Measurements from ENCODE around the gene SS18L1. TPM values are rescaled to one million over a fixed set of nuclear protein-coding genes. Genes with fewer than 3 reads are reported as not detected.

SS18L1 gene
- total RNA-seq, 1 experiment from 2014 or later, result 34.7 TPM

DNA sequence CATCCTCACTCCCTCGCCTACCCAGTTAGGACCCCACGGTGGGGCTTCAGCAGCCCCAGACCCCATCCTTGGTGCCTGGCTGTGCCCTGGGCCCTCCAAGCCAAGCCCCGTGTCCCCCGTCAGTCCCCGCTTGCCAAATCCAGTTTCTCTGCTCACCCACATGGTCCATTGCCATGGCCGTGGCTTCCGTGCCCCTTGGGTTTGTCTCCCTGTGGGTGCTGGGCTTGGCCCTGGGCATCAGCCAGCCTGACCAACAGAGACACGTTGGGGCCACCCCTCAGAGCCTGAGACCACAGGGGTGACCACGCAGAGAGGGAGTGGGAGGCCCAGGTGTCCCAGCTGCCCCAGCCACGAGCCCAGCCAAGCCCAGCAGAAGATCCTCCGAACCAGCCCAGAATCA, 7.7 kb downstream of the SS18L1 start:
- intact Hi-C loops (cut with micrococcal nuclease; ENCODE audit: unreplicated experiment), result no loop called here
- Histone ChIP-seq H3K9me3 (ENCODE audit: low read depth, low read length, poor library complexity, severe bottlenecking) (no peaks in the 10 kb centered on the region), H3K4me1 (ENCODE audit: insufficient read depth, low read length, poor library complexity, severe bottlenecking) (no peaks in the 10 kb centered on the region), H3K27me3 (replicated peaks; ENCODE audit: insufficient read depth, low read depth, low read length, poor library complexity) (no peaks in the 10 kb centered on the region), H3K36me3 (ENCODE audit: insufficient read depth, low read length, poor library complexity, severe bottlenecking) (peaks cover 9% of the 10 kb centered on the region), H3K27ac (ENCODE audit: low read depth, low read length, poor library complexity, severe bottlenecking) (no peak overlapping the region), H3K4me3 (ENCODE audit: low read depth, low read length, poor library complexity, severe bottlenecking) (no peak overlapping the region)
- CTCF ChIA-PET, result no interaction called here
- BruUV-seq (replicated peaks), result no TSS peak
- no peak for TF ChIP-seq EZH2 (IDR thresholded peaks at IDR 0.05; ENCODE audit: borderline replicate concordance, low read depth, low read length, poor library complexity, severe bottlenecking)
- TF ChIP-seq, protein P1, sequence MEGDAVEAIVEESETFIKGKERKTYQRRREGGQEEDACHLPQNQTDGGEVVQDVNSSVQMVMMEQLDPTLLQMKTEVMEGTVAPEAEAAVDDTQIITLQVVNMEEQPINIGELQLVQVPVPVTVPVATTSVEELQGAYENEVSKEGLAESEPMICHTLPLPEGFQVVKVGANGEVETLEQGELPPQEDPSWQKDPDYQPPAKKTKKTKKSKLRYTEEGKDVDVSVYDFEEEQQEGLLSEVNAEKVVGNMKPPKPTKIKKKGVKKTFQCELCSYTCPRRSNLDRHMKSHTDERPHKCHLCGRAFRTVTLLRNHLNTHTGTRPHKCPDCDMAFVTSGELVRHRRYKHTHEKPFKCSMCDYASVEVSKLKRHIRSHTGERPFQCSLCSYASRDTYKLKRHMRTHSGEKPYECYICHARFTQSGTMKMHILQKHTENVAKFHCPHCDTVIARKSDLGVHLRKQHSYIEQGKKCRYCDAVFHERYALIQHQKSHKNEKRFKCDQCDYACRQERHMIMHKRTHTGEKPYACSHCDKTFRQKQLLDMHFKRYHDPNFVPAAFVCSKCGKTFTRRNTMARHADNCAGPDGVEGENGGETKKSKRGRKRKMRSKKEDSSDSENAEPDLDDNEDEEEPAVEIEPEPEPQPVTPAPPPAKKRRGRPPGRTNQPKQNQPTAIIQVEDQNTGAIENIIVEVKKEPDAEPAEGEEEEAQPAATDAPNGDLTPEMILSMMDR (conservative IDR thresholded peaks at IDR 0.05; ENCODE audit: low read depth, low read length), result no peak
- DNase-seq (ENCODE audit: low spot score), result no peak
- POLR2A ChIA-PET (ENCODE audit: low non-redundant PET), result no interaction called here

DNA sequence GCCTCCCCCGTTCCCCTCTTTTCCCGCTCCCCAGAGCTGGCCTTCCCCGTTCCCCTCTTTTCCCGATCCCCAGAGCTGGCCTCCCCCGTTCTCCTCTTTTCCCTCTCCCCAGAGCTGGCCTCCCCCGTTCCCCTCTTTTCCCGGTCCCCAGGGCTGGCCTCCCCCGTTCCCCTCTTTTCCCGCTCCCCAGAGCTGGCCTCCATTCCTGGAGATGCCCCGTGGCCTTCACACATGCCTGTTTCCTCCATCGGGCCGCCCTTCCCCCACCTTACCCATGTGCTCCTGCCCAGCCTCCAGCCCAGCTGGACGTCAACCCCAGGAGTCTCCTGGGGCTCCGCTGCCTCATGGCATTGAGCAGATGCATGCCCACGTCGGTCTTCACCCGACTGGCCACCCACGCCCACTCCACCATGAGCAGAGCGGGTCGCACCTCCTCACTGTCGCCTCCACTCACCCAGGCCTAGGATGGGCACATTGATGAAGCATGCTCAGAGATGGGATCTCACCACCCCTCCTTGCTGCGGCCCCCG, 8.3 kb downstream of the SS18L1 start:
- Histone ChIP-seq H3K4me3 (ENCODE audit: low read depth, low read length, poor library complexity, severe bottlenecking) (no peak overlapping the region), H3K9me3 (ENCODE audit: low read depth, low read length, poor library complexity, severe bottlenecking) (no peaks in the 10 kb centered on the region), H3K27ac (ENCODE audit: low read depth, low read length, poor library complexity, severe bottlenecking) (no peak overlapping the region), H3K27me3 (replicated peaks; ENCODE audit: insufficient read depth, low read depth, low read length, poor library complexity) (no peaks in the 10 kb centered on the region), H3K4me1 (ENCODE audit: insufficient read depth, low read length, poor library complexity, severe bottlenecking) (no peaks in the 10 kb centered on the region), H3K36me3 (ENCODE audit: insufficient read depth, low read length, poor library complexity, severe bottlenecking) (peaks cover 9% of the 10 kb centered on the region)
- no peak for TF ChIP-seq EZH2 (IDR thresholded peaks at IDR 0.05; ENCODE audit: borderline replicate concordance, low read depth, low read length, poor library complexity, severe bottlenecking)
- TF ChIP-seq, protein P1 (conservative IDR thresholded peaks at IDR 0.05; ENCODE audit: low read depth, low read length), result no peak
- ChIA-PET CTCF (no interaction called here), POLR2A (ENCODE audit: low non-redundant PET) (no interaction called here)
- intact Hi-C loops (cut with micrococcal nuclease; ENCODE audit: unreplicated experiment), result no loop called here
- BruUV-seq (replicated peaks), result no TSS peak
- no peak for DNase-seq (ENCODE audit: low spot score)

DNA sequence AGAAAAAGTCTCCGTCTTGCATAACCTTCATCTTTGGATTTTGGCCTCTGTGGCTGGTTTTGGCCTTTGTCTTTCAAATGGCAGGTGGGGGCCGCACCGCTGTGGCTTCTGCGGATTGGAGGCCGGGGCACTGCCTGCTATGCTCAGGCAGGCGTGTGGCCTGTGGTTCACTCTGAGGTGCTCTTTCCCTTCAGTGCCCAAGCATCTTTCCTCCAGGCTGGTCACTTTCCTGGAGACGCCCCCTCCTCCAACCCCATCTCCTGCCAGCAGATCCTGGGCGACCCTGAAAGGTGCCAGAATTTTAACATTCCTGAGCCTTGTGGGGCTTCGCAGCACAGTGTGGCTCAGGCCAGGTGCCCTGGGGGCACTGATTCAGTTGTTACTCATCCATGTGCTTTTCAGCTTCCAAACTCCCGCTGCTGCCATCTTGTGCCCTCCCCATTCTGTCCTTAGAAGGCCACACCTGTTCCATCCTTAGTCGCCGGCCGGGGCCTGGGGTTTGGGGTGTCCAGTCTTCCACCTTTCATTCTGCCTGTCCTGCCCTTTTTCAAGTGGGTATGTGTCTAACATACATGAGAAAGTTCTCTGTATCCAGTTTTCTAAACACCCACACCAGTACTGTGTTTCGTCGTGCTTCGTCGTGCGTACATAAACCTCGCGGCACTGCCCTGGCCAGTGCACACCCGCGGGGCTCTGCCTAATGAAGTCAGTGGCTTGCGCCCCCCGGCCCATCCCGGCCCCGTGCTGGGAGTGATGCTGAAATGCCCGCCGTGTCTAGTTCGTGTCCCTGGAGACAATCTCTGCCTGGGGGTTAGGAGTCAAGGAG, 12.1 kb downstream of the SS18L1 start:
- DNase-seq (ENCODE audit: low spot score), result no peak
- Histone ChIP-seq H3K27ac (ENCODE audit: low read depth, low read length, poor library complexity, severe bottlenecking) (peak overlapping the region; percentile 50), H3K9me3 (ENCODE audit: low read depth, low read length, poor library complexity, severe bottlenecking) (no peaks in the 10 kb centered on the region), H3K27me3 (replicated peaks; ENCODE audit: insufficient read depth, low read depth, low read length, poor library complexity) (no peaks in the 10 kb centered on the region), H3K4me1 (ENCODE audit: insufficient read depth, low read length, poor library complexity, severe bottlenecking) (no peaks in the 10 kb centered on the region), H3K4me3 (ENCODE audit: low read depth, low read length, poor library complexity, severe bottlenecking) (no peak overlapping the region), H3K36me3 (ENCODE audit: insufficient read depth, low read length, poor library complexity, severe bottlenecking) (peaks cover 15% of the 10 kb centered on the region)
- ChIA-PET POLR2A (ENCODE audit: low non-redundant PET) (no interaction called here), CTCF (no interaction called here)
- TF ChIP-seq, protein P1 (conservative IDR thresholded peaks at IDR 0.05; ENCODE audit: low read depth, low read length), result no peak
- TF ChIP-seq EZH2 (IDR thresholded peaks at IDR 0.05; ENCODE audit: borderline replicate concordance, low read depth, low read length, poor library complexity, severe bottlenecking), result no peak
- no TSS peak for BruUV-seq (replicated peaks)
- intact Hi-C loops (cut with micrococcal nuclease; ENCODE audit: unreplicated experiment), result no loop called here

Measured in A673 (cell line).